Colonic mucosa (tissue), 4 donors: ENCODE results near the gene TMEM63C. TPM values are rescaled to one million over a fixed set of nuclear protein-coding genes. Genes with fewer than 3 reads are reported as not detected.

ENCODE experiments used
- DNase-seq: peaks from one replicate; pipeline ENCODE4 v3.0.0-alpha.2; 2020
- H3K27ac ChIP-seq: fragments of 200-600 bp; one replicate; pipeline ENCODE4 v1.8.0; 2021
- H3K27me3 ChIP-seq: fragments of 200-600 bp; one replicate; pipeline ENCODE4 v1.8.0; 2021
- H3K36me3 ChIP-seq: fragments of 200-600 bp; one replicate; pipeline ENCODE4 v1.8.0; 2021
- H3K4me1 ChIP-seq: fragments of 200-600 bp; one replicate; pipeline ENCODE4 v1.8.0; 2021; ENCODE audit warnings: mild to moderate bottlenecking
- H3K4me3 ChIP-seq: fragments of 200-600 bp; one replicate; pipeline ENCODE4 v1.8.0; 2021
- H3K9ac ChIP-seq, 2 donors: one replicate each; pipeline ENCODE4 v1.7.0; 2013; ENCODE audit warnings: control low read depth in 2 of 2, low read depth in 2 of 2, low read length in 2 of 2
- H3K9me3 ChIP-seq: fragments of 200-600 bp; one replicate; pipeline ENCODE4 v1.8.0; 2021
- CTCF ChIP-seq: fragments of 200-600 bp; IDR thresholded peaks from one replicate; pipeline ENCODE4 v1.8.0; 2022; ENCODE audit warnings: antibody characterized with exemption, mild to moderate bottlenecking
- intact Hi-C: fragments of 100-400 bp; cut with DNase I; formaldehyde crosslinking; loops from one replicate; pipeline ENCODE4 v1.14.1; 2022
- total RNA-seq, 2 donors: library from RNA; stranded (reverse); fragmentation: NEBNext Ultra II Directional in 1 of 2; extraction: Animal tissue kit (Norgen Biotek cat#: 25700) in 1 of 2; gene quantifications; one replicate each; pipeline ENCODE4 v1.2.1, GENCODE V29; 2021
- donor health status: healthy.
- donor health status: DM: no; HTN: no; CAD: no.
- donor health status: DM: no; HTN: no; CAD: no.

The TMEM63C gene
- total RNA-seq, 2 donors from 2014 or later, result 5.9 to 13.2 TPM

DNA sequence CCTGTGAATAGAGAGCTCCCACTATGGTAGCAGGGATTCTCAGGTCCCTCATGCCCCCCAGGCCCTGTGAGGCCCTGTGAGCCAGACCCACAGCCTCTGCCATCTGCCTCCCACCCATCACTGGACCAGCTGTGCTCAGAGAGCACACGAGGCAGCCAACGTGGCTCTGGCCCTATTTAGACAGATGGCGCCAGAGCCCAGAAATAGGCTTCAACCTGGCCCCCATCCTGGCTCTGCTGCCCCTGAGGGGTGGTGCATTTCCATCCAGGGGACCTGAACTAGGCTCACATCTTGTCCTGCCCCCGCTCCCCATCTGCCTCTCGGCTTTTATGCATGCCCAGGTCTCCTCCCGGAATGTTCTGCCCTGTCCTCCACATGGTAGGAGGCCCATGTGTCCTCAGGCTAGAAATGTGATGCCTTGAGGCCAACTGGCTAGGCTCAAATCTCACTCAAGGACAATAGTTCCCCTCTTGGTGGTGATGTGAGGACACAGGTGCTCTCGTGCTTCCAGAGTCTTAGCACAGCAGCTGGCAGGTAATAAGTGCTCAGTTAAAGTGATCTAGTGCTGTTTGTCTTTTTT, 18.9 kb downstream of the TMEM63C start:
- H3K4me1 ChIP-seq, result no peaks in the 10 kb centered on the region
- no peak overlapping the region for H3K9ac ChIP-seq
- no peak for TF ChIP-seq CTCF
- H3K27ac ChIP-seq, result no peak overlapping the region
- H3K36me3 ChIP-seq, result no peaks in the 10 kb centered on the region
- intact Hi-C loops, result no loop called here
- no peak for DNase-seq
- H3K9me3 ChIP-seq, result no peaks in the 10 kb centered on the region
- H3K27me3 ChIP-seq, result no peaks in the 10 kb centered on the region
- no peak overlapping the region for H3K4me3 ChIP-seq

DNA sequence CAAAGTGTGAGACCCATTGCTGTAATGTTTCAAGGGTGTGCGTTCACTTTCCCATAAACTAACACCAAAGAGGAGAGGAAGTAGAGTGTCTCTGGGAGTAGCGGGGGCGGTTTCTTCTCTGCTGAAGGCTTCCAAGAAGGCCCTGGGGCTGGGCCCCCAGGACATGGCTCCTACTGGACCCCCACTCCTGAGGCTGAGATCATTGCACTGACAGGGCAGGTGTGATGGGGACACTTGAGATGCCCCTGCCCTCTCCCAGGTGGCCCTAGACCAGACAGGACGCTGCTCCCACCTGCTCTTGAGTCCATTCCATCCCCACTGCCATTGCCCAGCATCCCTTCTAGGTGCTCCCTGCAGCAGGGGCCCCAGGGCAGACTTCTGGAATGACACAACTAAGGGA, 20.1 kb downstream of the TMEM63C start:
- no peaks in the 10 kb centered on the region for H3K36me3 ChIP-seq
- no peak for DNase-seq
- TF ChIP-seq CTCF, result no peak
- H3K9me3 ChIP-seq, result no peaks in the 10 kb centered on the region
- no peaks in the 10 kb centered on the region for H3K4me1 ChIP-seq
- H3K27me3 ChIP-seq, result no peaks in the 10 kb centered on the region
- H3K9ac ChIP-seq, result no peak overlapping the region
- intact Hi-C loops, result no loop called here
- H3K27ac ChIP-seq, result no peak overlapping the region
- no peak overlapping the region for H3K4me3 ChIP-seq

DNA sequence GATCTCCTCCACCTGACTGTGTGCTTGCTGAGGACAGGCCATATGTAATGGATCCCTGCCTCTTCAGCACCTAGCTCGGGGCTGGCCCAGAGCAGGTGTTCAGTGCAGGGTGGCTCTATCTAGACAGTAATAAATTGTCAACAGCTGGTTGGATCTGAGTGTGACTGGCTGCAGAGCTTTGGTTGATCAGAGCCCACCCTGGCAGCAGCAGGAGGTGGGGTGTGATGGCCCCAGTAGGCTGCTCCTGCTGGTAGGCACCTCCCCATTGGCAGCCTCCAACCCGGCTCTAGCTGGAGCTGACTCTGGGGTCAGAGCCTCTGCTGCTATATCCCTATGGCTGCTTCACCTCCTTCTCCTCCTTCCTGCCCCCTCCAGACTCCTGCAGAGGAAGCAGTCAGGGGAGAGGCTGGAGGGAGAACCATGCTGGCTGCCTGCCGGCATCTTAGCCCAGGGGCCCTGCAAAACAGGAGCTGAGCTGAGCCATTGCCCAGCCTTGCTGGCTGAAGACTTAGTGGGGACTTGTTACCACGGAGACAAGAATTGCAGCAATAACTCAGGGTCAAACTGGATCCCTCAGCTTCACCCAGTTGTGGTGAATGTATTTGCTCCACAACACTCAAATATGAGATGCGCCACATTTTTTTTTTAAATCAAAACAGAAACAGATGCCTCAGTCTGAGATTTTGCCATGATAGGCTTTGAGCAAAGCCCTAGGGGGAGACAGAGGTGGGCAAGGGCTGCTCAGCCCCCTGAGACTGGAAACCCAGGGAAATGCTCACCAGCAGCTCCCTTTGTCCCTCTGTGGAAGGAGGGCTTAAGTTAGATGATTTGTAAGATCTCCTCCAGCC, 22.2 kb downstream of the TMEM63C start:
- Histone ChIP-seq H3K27me3 (no peaks in the 10 kb centered on the region), H3K27ac (no peak overlapping the region), H3K4me3 (no peak overlapping the region), H3K36me3 (no peaks in the 10 kb centered on the region), H3K9me3 (no peaks in the 10 kb centered on the region), H3K4me1 (no peaks in the 10 kb centered on the region), H3K9ac (no peak overlapping the region)
- intact Hi-C loops, result no loop called here
- no peak for TF ChIP-seq CTCF
- no peak for DNase-seq

GRCh38 chr14:77204459-77204771, 22.8 kb downstream of the TMEM63C start:
- Histone ChIP-seq H3K4me1 (no peaks in the 10 kb centered on the region), H3K27me3 (no peaks in the 10 kb centered on the region), H3K9ac (no peak overlapping the region), H3K4me3 (no peak overlapping the region), H3K36me3 (no peaks in the 10 kb centered on the region), H3K27ac (no peak overlapping the region), H3K9me3 (no peaks in the 10 kb centered on the region)
- intact Hi-C loops, result no loop called here
- DNase-seq, result no peak
- no peak for TF ChIP-seq CTCF

- Histone ChIP-seq H3K27ac (no peak overlapping the region), H3K9ac (no peak overlapping the region), H3K9me3 (no peaks in the 10 kb centered on the region), H3K4me1 (no peaks in the 10 kb centered on the region), H3K27me3 (no peaks in the 10 kb centered on the region), H3K4me3 (no peak overlapping the region), H3K36me3 (no peaks in the 10 kb centered on the region)
- TF ChIP-seq CTCF, result no peak
- intact Hi-C loops, result no loop called here
- no peak for DNase-seq
Measured at GRCh38 chr14:77204907-77205306, 23.3 kb downstream of the TMEM63C start.
